GM21825 (cell line): Measurements from ENCODE around the gene SUSD6.

Experiments used
- ATAC-seq: cut with Tn5 transposase; IDR thresholded peaks from one replicate; pipeline ENCODE4 v1.9.1; 2021; ENCODE audit warnings: mild to moderate bottlenecking, moderate library complexity; ENCODE audit not compliant: unreplicated experiment

SUSD6 gene

DNA sequence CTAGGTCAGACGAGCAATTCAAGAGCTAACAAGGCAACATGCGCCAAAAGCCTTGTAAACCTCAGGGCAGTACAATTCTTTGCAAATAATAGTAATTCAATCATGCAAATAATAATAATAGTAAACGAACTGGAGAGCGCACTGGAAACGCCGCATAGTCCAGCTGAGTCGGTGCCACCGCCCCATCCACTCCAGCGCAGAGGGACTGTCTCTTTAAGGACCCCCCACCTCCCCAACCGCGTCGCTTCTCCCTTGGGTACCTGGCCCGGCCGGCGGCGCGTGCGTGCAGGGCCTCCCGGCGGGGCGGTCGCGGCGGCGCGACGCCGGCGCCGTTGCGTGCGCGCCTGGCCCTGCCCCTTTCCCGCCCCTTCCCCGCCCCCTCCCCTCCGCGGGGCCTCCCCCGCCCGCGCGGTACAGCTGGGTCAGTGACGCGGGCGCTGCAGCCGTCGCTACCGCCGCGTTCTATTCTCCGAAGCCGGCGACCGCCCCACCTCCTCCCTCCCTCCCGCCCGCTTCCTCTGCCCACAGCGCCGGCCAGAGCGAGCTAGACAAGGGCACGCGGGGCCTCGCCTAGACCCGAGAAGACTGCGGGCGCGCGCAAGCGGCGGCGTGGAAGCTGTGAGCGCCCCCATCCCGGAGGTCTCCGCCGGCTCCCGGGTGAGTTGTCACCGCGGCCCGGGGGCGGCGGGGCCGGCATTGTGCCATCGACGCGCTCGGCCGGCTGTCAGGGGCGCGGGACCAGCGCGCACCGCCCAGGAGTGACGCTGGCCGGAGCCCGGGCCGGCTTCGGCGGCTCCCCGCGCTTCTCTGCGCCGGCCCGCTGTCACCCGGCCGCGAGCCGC is at the start of gene SUSD6:
Gene SUSD6 (plus strand): TSS at position 425 of the 842 bp plus-strand sequence. CDS start 46,997 bp downstream, outside the sequence.
- ATAC-seq = peak; percentile 45

GRCh38 chr14:69561893-69562292 is 49.5 kb upstream of the SUSD6 start:
- no peak for ATAC-seq

- no peak for ATAC-seq
Observed at GRCh38 chr14:69567563-69567962, 43.8 kb upstream of the SUSD6 start.

- no peak for ATAC-seq
Observed at GRCh38 chr14:69569859-69570258, 41.5 kb upstream of the SUSD6 start.

- no peak for ATAC-seq
Observed at GRCh38 chr14:69570836-69571330, 40.5 kb upstream of the SUSD6 start.

DNA sequence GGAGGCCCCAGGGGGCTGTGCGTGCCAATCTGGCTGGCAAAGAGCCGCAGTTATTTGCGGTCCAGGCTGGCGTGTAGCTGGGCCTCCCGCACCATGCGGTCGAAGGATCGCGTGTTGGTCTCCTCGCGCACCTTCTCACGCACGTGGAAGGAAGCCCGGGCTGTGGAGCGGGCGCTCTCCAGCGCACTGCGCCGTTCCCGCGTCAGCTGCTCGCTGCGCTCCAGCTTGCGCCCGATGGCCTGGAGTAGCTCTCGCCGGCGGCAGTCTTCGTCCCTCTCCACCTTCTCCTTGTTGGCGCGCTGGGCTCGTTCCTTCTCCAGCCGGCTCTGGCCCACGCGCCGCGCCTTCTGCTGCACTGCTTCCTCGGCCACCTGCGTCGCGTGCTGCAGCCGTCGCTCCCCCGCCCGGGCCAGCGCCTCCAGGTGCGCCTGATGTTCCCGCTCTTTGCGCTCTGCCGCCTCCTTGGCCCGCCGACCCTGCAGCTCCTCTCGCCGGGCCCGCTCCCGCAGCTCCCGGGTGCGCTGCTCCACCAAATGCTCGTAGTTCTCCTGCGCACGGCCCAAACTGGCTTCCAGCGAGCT is 39.9 kb upstream of the SUSD6 start:
- ATAC-seq = no peak

DNA sequence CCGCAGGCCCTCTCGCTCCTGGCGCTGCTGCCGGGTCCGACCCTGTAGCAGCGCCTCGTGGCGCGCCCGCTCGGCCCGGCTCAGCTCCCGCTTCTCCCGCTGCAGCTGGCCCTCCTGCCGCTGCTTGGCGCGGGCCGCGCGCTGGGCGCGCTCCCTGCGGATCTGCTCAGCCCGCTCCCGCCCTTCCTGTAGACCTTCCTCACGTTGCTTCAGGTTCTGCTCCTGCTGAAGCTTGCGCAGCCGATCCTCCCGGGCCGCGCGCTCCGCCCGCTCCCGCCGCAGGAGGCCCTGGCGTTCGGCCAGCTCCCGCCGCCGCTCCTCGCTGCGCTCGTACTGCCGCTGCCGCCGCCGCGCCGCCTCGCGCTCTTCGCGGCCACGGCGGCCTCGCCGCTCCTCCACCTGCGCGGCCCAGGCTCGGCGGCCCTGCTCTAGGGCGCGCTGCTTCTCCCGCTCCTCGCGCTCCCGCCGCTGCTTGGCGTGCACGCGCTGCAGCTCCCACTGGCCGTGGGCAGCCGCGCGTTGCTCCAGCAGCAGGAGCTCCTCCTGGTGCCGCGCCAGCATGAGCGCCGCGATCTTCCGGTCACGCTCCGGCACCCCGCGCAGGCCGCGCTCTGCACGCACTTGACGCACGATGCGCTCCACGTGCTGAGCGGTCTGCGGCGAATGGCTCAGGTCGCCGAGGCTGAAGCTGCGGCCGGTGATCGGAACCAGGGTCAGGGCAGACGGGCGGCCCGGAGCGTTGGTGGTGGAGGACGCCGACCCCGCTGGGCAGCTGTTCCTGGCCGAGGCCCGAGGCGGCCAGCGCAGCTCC is 39.2 kb upstream of the SUSD6 start:
- no peak for ATAC-seq

DNA sequence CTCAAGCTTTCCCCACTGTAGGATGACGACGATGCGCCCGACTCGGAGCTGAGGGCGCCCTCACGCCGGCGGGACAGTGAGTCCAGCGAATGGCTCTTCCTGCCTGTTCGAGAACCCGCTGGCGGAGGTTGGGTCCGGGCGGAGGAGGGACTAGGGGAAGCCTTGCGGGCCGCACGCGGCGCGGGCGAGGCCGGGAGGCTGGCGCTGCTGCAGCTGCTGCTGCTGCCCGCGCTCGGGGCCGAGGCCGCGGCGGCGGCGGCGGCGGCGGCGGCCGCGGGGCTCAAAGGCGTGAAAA is 38.6 kb upstream of the SUSD6 start:
- ATAC-seq = no peak

- ATAC-seq = no peak
Observed at GRCh38 chr14:69573205-69573830, 38.1 kb upstream of the SUSD6 start.

- no peak for ATAC-seq
Observed at GRCh38 chr14:69573831-69574262, 37.5 kb upstream of the SUSD6 start.

- no peak for ATAC-seq
Observed at GRCh38 chr14:69574263-69574953, 37.0 kb upstream of the SUSD6 start, which contains the start of gene CCDC177. CCDC177 (minus strand) TSS chr14:69574871; CDS start chr14:69573622, 1,249 bp downstream.

DNA sequence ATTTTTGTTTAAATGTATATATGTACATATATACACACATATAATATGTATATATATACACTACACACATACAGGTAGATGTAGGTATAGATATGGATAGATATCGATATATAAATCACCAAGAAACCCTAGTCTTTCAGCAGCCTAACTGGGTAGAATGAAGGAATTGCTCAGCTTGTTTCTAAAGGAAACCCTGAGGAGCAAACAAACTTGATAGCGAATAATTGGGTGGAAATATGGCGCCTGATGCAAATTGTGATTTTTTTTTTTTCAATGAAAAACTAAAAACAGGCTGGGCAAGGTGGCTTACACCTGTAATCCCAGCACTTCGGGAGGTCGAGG is 36.5 kb upstream of the SUSD6 start:
- ATAC-seq = no peak

DNA sequence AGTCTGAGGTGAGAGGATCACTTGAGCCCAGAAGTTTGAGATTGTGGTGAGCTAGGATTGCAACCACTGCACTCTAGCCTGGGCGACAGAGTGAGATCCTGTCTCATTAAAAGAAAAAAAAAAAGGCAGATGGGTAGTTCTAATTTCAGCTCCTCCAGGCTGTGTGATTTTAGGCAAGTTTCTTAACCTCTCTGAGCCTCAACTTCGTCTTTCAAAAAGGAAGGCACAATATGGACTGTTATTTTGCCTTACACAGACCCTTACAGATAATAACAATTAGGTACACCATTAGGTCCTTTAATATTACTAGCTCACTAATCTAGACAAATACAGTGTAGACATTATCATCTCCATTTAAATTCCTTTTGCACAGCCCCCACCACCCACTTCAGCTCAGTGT is 31.9 kb upstream of the SUSD6 start:
- ATAC-seq = no peak

DNA sequence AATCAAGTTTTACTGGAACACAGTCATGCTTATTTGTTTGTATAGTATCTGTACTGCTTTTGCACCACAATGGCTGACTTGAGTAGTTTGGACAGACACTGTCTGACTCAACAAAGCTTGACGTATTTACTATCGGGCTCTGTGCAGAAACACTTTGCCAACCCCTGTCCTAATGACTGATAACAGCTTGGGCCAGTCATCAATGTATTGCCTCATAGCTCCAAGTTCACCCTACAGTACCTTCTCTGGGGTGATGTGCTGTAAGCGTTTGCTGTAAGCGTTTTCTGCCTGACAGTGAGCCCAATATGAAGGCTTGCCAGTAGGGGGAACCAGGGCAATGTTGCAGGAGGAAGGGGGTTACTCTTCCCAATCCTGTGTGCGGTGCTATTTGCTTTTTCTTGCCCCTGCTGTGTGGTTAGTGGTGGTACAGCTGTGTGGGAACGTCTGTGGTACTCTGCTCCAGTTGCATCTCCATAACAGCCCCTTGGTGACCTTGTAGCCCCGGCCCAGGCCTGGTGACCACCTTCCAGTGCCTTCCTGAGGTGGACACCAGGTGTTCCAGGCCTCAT is 31.3 kb upstream of the SUSD6 start:
- no peak for ATAC-seq

DNA sequence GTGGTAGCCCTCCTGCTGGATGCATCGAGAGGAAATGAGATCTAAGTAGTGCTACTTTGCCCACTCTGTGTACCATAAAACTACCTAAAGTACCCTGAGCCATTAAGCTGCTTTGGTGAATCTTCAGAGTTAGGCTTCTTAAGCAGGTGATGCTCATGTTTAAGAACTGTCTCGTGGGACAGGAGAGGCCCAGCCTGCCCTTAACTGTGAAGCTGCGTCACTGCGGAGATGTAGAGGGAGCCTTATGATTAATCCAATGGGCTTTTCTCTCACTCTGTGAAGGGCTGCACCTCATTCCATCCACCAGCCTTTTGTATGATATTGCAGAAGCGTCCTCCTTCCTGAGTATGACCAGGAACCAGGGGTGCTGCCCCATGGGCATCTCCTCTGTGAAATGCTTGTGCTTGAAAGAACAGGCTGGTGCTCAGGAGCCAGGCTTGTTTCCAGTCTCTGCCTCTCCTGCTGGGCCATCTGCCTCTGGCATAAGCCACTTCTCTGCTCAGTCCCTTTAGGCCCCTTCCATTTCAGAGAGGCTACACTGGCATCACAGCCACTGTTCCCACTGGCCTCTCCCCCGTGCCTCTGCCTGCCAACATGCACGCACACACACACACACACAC is 30.0 kb upstream of the SUSD6 start:
- no peak for ATAC-seq

DNA sequence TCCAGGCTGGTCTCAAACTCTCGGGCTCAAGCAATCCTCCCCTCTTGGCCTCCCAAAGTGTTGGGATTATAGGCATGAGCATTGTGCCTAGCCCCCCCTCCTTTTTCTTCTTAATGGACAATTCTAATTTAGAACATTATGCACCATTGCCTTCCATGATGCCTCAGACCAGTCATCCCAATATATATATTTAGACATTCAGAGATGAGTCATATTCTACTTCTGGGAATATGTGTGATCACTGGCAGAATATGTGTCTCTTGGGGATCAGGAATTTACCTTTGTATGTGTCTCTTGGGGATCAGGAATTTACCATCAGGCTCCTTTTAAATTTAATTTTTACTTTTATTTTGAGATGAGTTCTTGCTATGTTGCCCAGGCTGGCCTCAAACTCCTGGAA is 29.2 kb upstream of the SUSD6 start:
- ATAC-seq = no peak

GRCh38 chr14:69582829-69583228 is 28.6 kb upstream of the SUSD6 start:
- ATAC-seq = no peak

DNA sequence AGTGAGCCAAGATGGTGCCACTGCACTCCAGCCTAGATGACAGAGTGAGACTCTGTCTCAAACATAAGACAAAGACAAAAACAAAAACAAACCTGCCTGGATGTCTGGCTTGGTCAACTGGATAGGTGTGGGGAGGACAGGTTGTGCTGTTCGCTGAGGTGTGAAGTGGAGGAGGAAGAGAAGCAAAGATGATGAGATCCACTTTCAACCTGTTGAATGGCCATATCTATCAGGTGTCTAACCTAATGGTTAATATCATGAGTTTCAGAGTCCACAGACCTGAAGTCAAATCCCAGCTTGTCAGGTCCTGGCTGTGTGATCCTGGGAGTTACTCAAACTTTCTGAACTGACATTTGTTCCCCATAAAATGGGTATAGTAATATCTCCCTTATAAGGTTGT is 27.0 kb upstream of the SUSD6 start:
- no peak for ATAC-seq

GRCh38 chr14:69586404-69586803 is 25.0 kb upstream of the SUSD6 start:
- ATAC-seq = no peak

- ATAC-seq = no peak
Observed at GRCh38 chr14:69587389-69587788, 24.0 kb upstream of the SUSD6 start.
